Measurements from ENCODE around the gene CAMTA1. TPM values are rescaled to one million over a fixed set of nuclear protein-coding genes. Genes with fewer than 3 reads are reported as not detected.

Gene CAMTA1
- total and polyA plus RNA-seq, 9 of the 15 experiments (the other 6 are each of a cell fraction or from before 2014, with no cell fraction given), result 43.9 to 161 (median 65.9) TPM

DNA sequence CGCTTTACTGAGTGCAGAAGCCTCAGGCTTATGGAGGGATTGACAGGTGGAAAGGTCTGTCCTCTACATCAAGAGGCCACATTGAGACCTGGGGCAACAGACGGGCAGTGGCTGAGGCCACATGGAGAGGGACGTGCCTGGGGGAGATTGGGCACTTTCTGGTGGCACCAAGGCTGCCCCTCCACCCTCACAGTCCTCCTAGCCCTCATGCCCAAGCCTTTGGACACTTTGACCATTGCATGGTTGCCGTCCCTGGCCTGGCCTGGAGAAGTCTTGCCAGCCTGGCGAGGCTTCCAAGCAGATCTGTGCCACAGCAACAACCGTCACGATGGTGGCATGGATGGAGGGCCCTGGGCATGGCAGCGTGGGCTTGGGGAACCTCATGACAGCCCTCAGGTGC lies 793.8 kb downstream of the CAMTA1 start:
- DNase-seq (ENCODE audit: extremely low read depth in 1 of 4, low spot score in 3 of 4) (no peak), ATAC-seq (no peak), FAIRE-seq (no peak)
- H3K27me3 ChIP-seq (ENCODE audit: control insufficient read depth in 2 of 2, insufficient read depth in 2 of 2, low read length in 2 of 2), result peaks cover 9 to 70% of the 10 kb centered on the region in 2 experiments; a peak in 4 of 5 replicates
- H3K4me2 ChIP-seq (ENCODE audit: insufficient read depth, low read length), result no peak overlapping the region
- in situ Hi-C loops (cut with MboI), result no loop called here
- ChIA-PET CTCF (ENCODE audit: low intra/inter-chr PET ratio) (no interaction called here), POLR2A (no interaction called here)
- H3K4me1 ChIP-seq (replicated peaks in 1 of 2; ENCODE audit: control insufficient read depth in 2 of 2, insufficient read depth in 2 of 2, low read length in 2 of 2), result no peaks in the 10 kb centered on the region
- WGBS (ENCODE audit: insufficient coverage, low coverage, missing lambda C conversion rate), result 4% methylated on average over 8 of the region's 8 CpGs
- no peak overlapping the region for H3K27ac ChIP-seq (ENCODE audit: extremely low read depth, low read depth, low read length)
- no peak overlapping the region for H3K4me3 ChIP-seq
- H2AFZ ChIP-seq (ENCODE audit: low read depth, low read length), result no peak overlapping the region
- H3K9me3 ChIP-seq (replicated peaks; ENCODE audit: control insufficient read depth, insufficient read depth, low read depth, low read length), result no peaks in the 10 kb centered on the region
- no peaks in the 10 kb centered on the region for H3K79me2 ChIP-seq (ENCODE audit: control insufficient read depth, insufficient read depth, low read length)
- no peak overlapping the region for H3K9ac ChIP-seq (ENCODE audit: insufficient read depth in 1 of 2, low read depth in 2 of 2, low read length in 2 of 2)
- BruUV-seq (replicated peaks), result no TSS peak
- peaks cover 11% of the 10 kb centered on the region; the same call in 1 of the 2 replicates for H4K20me1 ChIP-seq (replicated peaks; ENCODE audit: control insufficient read depth, insufficient read depth, low read length)
- no peaks in the 10 kb centered on the region for H3K36me3 ChIP-seq (ENCODE audit: control insufficient read depth, insufficient read depth, low read length)
- intact Hi-C loops (cut with micrococcal nuclease), result no loop called here
- no peaks in the 10 kb centered on the region for H3K9me1 ChIP-seq (ENCODE audit: control insufficient read depth, insufficient read depth, low read length)
- TF ChIP-seq PHB (CRISPR knock-in tag; IDR thresholded peaks at IDR 0.05) (no peak), CBX1 (IDR thresholded peaks at IDR 0.05; ENCODE audit: low read depth) (no peak), JUNB (CRISPR knock-in tag; conservative IDR thresholded peaks at IDR 0.05) (no peak), NR4A1 (CRISPR knock-in tag; IDR thresholded peaks at IDR 0.05) (no peak), NR4A1 (tag; IDR thresholded peaks at IDR 0.05) (no peak), TAF1 (IDR thresholded peaks at IDR 0.05; ENCODE audit: control insufficient read depth, extremely low read depth, insufficient read depth, low read length, severe bottlenecking) (no peak), RBM34 (IDR thresholded peaks at IDR 0.05; ENCODE audit: borderline replicate concordance, insufficient read depth, low read length) (no peak), ZNF764 (CRISPR knock-in tag; IDR thresholded peaks at IDR 0.05; ENCODE audit: low read depth) (no peak), RFX5 (IDR thresholded peaks at IDR 0.05; ENCODE audit: low read depth, low read length) (no peak), RCOR1 (IDR thresholded peaks at IDR 0.05; ENCODE audit: borderline replicate concordance in 1 of 2, low read depth in 2 of 2, low read length in 2 of 2) (no peak), SETDB1 (IDR thresholded peaks at IDR 0.05; ENCODE audit: low read length) (no peak), IFI16 (CRISPR knock-in tag; IDR thresholded peaks at IDR 0.05) (no peak)
- TF ChIP-seq, protein P1, sequence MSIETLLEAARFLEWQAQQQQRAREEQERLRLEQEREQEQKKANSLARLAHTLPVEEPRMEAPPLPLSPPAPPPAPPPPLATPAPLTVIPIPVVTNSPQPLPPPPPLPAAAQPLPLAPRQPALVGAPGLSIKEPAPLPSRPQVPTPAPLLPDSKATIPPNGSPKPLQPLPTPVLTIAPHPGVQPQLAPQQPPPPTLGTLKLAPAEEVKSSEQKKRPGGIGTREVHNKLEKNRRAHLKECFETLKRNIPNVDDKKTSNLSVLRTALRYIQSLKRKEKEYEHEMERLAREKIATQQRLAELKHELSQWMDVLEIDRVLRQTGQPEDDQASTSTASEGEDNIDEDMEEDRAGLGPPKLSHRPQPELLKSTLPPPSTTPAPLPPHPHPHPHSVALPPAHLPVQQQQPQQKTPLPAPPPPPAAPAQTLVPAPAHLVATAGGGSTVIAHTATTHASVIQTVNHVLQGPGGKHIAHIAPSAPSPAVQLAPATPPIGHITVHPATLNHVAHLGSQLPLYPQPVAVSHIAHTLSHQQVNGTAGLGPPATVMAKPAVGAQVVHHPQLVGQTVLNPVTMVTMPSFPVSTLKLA (conservative IDR thresholded peaks at IDR 0.05), result no peak
- TF ChIP-seq, protein P2, sequence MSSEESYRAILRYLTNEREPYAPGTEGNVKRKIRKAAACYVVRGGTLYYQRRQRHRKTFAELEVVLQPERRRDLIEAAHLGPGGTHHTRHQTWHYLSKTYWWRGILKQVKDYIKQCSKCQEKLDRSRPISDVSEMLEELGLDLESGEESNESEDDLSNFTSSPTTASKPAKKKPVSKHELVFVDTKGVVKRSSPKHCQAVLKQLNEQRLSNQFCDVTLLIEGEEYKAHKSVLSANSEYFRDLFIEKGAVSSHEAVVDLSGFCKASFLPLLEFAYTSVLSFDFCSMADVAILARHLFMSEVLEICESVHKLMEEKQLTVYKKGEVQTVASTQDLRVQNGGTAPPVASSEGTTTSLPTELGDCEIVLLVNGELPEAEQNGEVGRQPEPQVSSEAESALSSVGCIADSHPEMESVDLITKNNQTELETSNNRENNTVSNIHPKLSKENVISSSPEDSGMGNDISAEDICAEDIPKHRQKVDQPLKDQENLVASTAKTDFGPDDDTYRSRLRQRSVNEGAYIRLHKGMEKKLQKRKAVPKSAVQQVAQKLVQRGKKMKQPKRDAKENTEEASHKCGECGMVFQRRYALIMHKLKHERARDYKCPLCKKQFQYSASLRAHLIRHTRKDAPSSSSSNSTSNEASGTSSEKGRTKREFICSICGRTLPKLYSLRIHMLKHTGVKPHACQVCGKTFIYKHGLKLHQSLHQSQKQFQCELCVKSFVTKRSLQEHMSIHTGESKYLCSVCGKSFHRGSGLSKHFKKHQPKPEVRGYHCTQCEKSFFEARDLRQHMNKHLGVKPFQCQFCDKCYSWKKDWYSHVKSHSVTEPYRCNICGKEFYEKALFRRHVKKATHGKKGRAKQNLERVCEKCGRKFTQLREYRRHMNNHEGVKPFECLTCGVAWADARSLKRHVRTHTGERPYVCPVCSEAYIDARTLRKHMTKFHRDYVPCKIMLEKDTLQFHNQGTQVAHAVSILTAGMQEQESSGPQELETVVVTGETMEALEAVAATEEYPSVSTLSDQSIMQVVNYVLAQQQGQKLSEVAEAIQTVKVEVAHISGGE (CRISPR knock-in tag; IDR thresholded peaks at IDR 0.05), result no peak
- TF ChIP-seq, protein P3, sequence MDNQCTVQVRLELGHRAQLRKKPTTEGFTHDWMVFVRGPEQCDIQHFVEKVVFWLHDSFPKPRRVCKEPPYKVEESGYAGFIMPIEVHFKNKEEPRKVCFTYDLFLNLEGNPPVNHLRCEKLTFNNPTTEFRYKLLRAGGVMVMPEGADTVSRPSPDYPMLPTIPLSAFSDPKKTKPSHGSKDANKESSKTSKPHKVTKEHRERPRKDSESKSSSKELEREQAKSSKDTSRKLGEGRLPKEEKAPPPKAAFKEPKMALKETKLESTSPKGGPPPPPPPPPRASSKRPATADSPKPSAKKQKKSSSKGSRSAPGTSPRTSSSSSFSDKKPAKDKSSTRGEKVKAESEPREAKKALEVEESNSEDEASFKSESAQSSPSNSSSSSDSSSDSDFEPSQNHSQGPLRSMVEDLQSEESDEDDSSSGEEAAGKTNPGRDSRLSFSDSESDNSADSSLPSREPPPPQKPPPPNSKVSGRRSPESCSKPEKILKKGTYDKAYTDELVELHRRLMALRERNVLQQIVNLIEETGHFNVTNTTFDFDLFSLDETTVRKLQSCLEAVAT (IDR thresholded peaks at IDR 0.05), result no peak
- TF ChIP-seq, protein P4, sequence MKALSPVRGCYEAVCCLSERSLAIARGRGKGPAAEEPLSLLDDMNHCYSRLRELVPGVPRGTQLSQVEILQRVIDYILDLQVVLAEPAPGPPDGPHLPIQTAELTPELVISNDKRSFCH (CRISPR knock-in tag; IDR thresholded peaks at IDR 0.05), result no peak
- TF ChIP-seq, protein P4 (tag; IDR thresholded peaks at IDR 0.05), result no peak
